ENCODE data around the gene MCF2L.

The MCF2L gene

DNA sequence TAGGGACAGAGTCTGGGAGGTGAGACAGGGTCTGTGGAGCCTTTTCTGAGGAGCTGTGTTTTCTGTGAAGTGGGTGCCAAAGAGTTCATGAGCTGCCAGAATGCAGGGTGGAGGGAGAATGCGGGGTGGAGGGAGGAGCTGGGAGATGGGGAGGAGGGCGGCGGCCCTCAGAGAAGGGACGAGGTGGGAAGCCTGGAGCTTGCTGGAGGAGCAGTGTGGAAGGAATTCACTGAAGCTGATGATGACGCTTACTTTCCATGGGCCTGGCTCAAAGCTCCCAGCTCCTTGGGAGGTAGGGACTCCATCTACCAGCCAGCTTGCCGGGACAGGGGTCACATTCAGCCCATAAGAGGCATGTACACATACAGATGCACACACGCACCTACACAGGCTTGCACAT is 62.5 kb downstream of the MCF2L start:
- no peak for DNase-seq (ENCODE audit: low spot score)

DNA sequence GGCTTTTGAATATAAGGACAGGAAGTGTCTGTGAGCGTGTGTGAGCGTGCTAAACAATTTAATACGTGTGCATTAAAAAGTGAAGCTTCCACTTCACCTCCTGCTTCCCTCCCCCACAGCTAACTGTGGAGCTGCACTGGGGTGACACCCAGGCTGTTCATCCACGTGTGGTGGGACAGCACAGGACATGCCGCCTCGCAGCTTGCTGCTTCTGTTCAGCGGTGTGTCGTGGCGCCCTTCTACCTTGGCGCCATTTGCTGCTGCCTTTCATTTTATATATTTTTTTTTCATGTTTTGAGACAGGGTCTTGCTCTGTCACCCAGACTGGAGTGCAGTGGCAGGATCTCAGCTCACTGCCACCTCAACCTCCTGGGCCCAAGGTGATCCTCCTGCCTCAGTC is 63.3 kb downstream of the MCF2L start:
- no peak for DNase-seq (ENCODE audit: low spot score)

DNA sequence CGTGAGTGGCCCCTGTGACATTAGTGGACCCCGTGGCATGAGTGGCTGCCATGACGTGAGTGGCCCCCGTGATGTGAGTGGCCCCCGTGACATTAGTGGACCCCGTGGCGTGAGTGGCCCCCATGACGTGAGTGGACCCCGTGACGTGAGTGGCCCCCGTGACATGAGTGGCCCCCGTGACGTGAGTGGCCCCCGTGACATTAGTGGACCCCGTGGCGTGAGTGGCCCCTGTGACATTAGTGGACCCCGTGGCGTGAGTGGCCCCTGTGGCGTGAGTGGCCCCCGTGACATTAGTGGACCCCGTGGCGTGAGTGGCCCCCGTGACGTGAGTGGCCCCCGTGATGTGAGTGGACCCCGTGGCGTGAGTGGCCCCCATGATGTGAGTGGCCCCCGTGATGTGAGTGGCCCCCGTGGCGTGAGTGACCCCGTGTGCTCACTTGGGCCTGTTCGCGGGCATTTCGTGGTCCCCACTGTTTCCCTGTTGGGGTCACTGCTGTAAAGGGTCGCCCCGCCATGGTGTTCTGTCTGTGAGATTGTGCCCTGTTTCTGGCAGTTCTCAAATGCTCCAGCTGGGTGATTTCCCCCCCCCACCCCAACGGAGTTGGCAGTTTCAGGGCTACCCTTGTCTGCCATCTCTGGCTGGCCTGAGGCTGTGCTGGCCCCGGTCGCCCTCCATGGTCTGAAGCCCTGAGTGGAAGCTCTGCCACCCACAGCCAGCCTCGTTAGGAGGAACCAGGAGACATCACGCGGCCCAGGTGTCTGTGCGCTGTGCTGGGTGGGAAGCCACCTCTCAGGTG is 64.2 kb downstream of the MCF2L start:
- no peak for DNase-seq (ENCODE audit: low spot score)

DNA sequence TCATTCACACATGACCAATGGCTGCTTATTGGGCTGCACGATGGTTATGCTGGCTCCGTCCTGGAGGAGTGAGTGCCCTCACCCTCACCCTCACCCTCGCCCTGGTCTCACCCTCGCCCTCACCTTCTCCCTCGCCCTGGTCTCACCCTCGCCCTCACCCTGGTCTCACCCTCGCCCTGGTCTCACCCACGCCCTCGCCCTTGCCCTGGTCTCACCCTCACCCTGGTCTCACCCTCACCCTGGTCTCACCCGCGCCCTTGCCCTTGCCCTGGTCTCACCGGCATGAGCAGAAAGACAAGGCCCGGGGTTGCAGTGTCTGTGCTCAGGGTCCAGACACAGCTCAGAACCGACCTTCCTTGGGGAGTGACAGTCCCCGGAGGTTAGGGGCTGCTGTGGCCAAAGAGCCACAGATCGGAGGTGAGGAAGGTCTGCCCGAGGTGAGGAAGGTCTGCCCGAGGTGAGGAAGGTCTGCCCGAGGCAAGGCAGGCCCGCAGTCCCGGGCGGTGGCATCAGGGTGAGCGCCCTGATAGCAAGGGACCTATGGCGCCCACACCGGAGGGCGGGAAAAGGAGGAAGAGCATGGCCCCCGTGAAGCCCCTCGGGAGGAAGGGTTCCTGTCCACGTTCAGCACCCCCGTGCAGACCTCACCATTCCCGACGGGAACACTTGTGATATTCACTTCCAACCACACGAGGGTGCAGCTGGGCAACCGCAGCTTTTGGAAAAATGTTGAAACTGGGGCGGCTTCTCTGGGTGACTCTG is 65.6 kb downstream of the MCF2L start:
- DNase-seq (ENCODE audit: low spot score), result no peak

DNA sequence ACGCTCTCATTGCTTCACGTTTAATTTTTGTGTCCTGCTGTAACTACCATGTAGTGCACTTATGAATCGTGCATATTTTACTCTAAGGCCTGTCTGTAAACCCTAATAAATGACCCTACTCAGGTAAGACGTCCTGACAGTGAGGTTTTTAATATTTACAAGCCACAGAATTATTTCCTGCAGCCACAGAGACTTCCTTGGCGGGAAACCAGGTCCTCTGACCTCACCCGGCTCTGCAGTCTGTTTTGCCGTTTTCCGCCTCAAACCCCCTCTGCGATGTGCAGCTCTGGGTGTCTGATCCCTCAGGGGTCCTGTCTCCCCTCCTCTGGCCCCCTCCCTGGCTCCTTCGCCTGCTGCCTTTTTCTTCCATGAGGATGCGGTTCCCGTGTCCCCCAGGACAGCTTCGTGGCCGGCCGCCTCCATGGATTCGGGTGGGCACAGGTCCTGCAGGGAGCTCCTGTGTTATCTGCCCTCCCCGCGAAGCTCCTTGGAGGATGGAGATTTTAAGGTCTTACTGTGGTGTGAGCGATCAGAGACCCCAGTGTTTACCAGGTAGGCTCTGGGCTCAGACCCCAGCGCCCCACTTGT is 66.3 kb downstream of the MCF2L start:
- no peak for DNase-seq (ENCODE audit: low spot score)

DNA sequence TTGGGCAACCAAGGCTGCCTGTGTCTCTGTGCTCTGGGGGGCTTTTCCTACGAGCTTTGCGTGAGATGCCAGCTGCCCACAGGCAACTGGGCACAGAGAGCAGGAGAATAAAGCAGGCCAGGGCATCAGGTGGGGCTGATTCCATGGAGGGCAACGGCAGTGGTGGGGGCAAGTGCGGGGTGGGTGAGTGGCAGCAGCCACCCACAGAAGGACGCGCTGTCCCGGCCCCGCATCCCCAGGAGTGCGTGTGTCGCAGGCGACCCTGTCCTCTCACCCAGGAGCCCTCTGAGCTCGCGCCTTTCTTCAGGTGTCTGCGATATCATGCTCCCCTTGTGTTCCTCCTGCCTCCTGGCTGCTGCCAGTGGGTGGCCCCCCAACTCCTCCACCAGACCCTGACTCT is 67.4 kb downstream of the MCF2L start:
- DNase-seq (ENCODE audit: low spot score), result no peak

DNA sequence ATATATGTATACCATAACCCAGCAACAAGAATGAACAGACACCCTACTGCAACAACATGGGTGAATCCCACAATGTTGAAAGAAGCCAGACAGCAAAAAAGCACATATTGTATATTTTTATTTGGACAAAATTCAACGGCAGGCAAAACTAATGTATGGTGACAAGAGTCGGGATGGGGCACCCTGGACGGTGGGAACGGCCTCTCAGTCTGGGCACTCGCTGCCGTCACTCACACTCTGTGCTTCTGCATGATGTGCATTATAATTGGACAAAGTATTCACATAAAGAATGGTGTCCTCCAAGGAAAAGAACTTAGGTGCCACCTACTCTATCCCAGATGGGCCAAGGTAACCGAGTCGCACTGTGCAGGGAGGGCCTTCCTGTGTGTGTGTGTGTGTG is 71.0 kb downstream of the MCF2L start:
- no peak for DNase-seq (ENCODE audit: low spot score)

DNA sequence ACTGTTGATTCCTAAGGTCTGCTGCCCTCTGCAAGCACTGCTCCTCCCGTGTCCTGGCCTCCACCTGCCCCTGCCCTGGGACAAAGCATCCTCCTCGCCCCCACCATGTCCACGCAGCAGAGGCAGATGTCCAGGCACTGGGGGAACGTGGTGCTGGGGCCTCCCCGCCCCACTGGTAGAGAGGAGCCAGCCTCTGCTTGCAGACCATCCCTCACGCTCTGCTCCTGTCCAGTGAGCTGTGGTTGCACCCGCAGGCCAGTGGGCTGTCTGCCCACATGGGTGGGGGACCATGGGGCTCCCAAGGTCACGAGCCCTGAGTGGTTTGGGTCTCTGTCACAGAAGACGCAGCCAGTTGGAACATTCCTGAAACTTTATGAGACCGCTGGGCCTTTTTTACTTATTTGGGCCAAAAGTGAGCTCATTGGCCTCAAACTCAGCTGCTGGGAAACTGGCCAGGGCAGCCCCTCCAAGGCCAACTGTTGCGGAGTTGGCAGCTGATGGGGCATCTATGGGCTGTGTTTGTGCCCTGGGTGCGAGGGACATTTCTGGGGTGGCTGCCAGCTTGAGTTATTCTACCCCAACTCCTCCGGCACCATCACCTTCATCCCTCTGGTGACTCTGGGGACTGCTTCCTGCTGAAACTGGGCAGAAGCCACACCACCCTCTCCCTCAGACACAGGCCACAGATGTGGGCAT is 71.7 kb downstream of the MCF2L start:
- DNase-seq (ENCODE audit: low spot score), result no peak

DNA sequence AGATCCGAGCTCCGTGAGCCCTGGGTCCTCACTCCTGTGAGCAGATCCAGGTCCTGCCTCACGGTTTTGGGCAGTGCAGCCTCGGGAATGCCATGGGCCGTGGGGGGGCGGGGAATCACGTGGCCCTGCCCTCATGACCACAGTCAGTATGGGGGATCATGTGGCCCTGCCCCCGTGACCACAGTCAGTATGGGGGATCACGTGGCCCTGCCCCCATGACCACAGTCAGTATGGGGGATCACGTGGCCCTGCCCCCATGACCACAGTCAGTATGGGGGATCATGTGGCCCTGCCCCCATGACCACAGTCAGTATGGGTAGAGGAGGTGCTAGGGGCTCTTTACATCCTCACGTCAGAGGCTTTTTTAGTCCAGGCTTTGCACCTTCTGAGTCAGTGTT is 72.3 kb downstream of the MCF2L start:
- DNase-seq (ENCODE audit: low spot score), result no peak

DNA sequence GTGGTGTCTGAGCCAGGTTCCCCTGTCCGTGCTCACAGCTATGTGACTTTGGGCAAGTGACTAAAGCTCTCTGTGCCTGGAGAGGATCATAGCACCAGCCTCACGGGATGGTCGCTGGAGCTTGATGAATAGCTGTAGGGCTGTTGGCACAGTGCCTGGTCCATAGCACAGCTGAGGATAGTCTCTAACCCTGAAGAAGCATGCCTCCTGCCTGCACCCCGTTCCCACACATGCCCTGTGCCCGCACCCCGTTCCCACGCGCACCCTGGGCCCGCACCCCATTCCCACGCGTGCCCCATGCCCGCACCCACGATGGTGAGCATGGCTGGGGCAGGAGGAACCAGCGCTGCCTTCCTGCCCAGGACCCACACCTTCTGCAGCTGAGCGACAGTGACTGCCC is 72.9 kb downstream of the MCF2L start:
- no peak for DNase-seq (ENCODE audit: low spot score)

DNA sequence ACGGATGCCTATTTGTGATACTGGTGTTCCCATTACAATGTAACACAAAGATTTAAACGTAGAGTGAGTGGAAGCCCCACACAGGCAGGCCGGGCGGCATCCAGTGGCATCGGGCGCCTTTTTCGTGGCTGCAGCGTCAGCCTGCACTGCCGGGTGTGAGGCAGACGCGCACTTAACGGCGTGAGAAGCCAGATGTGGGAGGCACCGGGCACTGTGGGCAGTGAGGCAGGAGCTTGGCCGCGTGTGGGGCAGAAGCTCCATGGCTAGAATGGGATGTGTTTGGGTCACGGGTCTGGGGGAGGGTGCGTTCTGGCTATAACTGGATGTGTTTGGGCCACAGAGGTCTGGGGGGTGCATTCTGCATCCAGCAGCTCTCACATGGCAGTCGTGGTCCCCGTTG is 73.4 kb downstream of the MCF2L start:
- no peak for DNase-seq (ENCODE audit: low spot score)

DNA sequence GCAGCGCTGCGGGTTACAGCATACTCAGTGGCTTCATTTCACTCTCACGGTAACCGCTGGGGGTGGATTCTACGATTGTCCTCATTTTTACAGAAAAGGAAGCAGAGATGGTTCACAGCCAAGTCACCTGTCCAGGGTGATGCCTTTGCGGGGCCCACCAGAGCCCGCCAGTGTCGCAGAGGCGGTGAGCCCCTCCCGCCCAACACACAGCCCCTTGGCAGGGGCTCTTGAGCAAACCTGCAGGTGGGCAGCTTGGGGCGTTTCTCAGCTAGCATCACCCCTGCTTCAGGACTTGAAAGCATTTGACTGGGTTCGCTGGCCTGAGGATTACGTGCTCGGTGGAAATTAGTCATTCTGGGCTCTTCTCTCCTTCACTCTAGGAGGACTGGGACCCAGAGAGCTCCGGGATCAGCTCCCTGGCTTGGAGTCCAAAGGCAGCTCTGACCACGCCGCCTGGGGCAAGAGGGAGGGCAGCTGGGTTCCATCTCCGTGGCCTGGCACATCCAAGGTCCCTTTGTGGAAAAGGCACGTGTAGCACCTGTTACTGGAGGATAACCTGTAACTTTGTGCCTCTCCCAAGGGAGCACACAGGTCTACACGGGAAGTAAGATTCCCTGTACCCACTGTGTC is 74.1 kb downstream of the MCF2L start:
- DNase-seq (ENCODE audit: low spot score), result no peak

DNA sequence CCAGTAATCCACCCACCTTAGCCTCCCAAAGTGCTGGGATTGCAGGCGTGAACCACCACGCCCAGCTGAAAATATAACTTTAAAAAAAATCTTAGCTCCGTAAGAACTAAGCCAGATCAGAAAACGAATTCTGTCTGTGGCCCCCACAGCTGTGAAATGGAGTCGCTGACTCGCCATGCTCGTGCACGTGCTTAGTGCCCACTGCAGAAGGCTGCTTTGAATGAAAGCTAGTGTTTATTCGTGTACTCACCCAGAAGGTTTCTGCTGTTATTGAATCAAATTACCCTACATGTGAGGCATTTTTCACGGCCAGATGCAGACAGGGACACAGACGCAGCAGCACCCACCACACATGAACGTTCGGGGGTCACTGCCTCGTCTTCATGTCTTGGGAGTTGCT is 74.9 kb downstream of the MCF2L start:
- no peak for DNase-seq (ENCODE audit: low spot score)

DNA sequence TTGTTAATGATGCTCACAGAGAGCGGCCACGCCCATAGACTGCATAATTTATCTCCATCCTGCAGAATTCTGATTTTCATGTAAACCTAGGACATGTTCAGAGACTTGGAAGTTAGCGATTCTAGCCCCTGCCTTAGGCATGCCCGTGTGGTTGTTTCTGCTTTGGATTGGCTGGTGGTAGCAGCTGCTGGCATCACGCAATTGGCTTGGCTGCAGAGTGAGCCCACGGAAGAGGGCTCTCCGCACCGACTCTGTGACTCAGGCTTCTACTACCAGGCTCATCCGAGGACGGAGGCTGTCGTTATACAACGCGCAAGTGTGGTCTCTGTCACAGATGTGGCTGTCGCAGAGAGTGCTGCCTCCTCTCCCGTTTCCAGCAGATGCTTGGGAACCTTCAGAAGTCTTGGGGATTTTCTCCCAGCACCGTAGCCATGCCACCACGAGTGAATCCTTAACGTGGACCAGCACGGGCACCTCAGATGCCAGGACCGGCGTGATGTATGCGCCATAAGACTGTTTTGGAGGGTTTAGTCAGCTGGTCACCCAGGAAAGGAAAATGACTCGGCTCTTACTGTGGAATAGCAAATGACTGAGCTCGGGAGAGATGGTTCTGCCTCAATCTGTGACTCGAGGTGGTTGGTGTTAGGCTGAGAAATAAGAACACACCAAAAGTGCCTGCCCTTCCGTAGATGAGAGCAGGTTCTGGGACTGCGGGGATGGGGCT is 75.5 kb downstream of the MCF2L start:
- DNase-seq (ENCODE audit: low spot score), result no peak

DNA sequence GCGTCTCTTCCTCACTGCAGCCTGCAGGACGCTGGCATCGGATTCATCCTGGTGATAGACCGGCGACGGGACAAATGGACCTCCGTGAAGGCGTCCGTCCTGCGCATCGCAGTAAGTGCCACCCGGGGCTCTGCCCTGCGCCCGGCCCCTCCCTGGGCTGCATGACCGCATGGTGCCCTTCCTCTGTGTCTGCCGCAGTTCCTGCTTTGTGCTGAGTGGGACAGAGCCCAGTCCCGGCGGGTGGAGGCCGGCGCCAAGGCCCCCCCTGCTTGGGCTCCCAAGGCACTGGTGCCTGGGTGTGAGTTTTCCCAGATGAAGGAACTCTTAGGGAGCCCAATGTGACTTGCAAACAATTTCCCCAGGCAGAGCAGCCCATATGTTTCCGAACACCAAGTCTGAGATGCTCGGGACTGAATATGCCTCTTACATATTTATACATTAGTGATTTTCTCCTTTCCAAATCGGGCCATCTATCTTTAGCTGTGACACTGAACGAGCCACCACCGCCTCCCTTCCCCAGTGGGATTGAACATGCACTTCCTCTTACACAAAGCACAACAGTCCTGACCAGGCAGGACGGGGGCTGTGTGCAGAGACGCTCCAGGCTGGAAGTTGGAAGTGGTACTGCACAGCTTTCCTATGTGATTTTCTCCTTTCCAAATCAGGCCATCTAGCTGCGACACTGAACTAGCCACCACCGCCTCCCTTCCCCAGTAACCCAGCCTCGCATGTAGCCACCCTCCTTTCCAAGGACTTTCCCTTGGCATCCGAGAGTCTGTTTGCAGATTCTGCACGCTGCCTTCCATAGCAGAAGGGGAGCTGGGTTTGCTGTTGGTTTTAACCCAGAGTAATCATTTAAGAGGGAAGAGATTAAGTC is 76.5 kb downstream of the MCF2L start:
- no peak for DNase-seq (ENCODE audit: low spot score)

DNA sequence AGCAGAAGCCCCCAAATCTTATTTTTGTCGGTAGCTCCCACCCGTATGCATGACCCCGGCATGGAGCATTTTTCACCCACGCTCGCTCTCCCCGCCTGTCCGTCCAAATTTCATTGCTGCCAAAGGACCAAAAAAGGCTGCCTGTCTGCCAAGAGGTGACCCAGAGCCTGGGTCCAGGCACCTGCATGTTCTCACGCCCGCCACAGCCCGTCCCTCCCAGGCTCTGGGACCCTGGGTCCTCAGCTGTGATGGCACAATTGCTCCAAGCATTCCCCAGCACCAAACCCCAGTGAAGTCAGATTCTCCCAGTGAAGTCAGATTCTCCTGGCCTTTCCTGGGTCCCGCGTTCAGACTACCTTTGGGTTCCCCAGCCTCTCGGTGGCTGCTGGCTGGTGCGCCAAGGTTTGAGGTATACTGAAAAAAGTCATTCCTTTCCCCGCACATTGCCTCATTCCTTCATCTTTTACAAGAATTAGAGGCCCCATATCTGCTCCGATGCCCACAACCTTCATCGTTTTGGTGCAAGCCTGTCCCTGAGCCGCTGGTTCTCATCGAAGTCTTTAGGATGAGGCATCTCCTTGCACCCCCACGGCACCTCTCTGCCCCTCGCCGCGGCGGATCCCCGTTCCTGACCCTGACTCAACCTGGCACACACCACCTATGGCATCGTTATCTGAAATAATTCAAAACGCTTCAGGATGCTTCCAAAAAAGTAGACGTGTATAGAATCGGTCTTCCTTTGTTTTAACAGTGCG is 77.3 kb downstream of the MCF2L start:
- DNase-seq (ENCODE audit: low spot score), result no peak

DNA sequence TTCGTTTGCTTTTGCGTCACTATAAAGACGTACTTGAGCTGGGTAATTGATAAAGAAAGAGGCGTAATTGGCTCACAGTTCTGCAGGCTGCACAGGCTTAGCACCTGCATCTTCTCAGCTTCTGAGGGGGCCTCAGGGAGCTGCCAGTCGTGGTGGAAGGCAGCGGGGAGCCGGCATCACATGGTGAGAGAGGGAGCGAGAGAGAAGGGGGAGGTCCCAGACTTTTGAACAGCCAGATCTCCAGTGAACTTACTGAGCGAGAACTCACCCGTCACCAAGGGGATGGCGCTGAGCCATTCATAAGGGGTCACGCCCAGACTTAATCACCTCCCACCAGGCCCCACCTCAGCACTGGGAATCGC is 77.8 kb downstream of the MCF2L start:
- DNase-seq (ENCODE audit: low spot score), result no peak

DNA sequence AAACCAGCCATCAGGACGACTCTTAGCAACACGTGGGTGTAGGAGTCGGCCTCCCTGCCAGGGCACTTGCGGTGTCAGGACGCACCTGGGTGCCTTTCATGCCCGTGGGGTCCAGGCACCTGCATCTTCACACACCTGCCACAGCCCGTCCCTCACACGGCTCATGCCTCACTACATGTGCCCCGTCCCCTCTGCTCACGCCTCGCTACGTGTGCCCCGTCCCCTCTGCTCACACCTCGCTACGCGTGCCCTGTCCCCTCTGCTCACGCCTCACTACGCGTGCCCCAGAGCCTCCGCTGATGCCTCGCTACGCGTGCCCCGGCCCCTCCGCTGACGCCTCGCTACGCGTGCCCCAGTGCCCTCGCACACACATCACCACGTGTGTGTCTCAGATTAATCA is 78.6 kb downstream of the MCF2L start:
- no peak for DNase-seq (ENCODE audit: low spot score)

DNA sequence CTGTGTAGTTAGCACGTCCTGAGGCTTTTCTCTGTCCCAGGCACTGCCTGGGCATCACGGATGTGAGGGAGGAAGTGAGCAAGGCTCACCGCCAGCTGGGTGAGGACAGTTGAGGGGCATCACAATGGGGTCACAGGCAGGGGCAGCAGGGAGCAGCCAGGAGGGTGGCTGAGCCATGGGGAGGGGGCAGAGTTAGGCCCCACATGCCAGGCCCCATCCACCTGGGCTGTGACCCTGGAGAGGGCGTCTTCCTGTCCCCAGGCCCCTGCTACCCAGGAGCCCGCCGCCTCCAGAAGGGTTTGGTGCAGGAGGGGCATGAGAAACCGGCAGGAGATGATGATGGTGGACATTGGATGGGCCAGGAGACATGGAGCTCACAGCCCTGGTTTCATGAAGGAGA is 79.8 kb downstream of the MCF2L start:
- DNase-seq (ENCODE audit: low spot score), result no peak

DNA sequence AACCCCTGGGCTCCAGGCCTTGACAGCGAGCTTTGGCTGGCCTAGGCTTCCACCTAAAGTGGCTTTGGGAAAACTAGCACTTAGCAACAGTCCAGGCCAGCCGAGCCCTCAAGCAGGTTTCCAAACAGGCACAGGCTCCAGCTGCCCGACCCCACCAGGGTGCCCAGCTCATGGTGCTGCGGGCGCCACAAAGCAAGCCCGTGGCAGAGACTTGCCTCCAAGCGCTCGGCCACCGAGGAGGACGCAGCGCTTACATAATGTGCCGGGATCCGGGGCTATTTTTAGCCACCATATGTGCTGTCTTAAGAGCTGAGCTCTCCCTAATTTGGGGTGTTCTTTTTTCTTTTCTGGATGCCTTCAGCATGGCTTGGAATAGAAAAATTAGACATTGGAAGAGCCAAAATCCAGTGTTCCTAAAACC is 80.5 kb downstream of the MCF2L start:
- no peak for DNase-seq (ENCODE audit: low spot score)

Data from activated CD4-positive, alpha-beta T cell treated with anti-CD3 and anti-CD28 coated beads, Interleukin-2, Interleukin-4, amounts not matched to agents 100 ng/mL and 50 ng/mL, durations not matched to agents 16 hours and 8 hours (primary cell).